ENCODE data around the gene DECR2. TPM values are rescaled to one million over a fixed set of nuclear protein-coding genes. Genes with fewer than 3 reads are reported as not detected.

Gene DECR2
- total and polyA plus RNA-seq, 9 of the 15 experiments (the other 6 are each of a cell fraction or from before 2014, with no cell fraction given), result 1.0 to 31.9 (median 10.3) TPM

- TF ChIP-seq MITF (IDR thresholded peaks at IDR 0.05) (no peak), ZHX1 (conservative IDR thresholded peaks at IDR 0.05; ENCODE audit: low read length) (no peak), ZNF699 (CRISPR knock-in tag; IDR thresholded peaks at IDR 0.05; ENCODE audit: insufficient replicate concordance) (no peak), MCM3 (IDR thresholded peaks at IDR 0.05) (no peak), ZNF316 (IDR thresholded peaks at IDR 0.05) (no peak), CHCHD3 (CRISPR knock-in tag; IDR thresholded peaks at IDR 0.05) (no peak), PCBP2 (IDR thresholded peaks at IDR 0.05; ENCODE audit: low read depth, low read length, poor library complexity, severe bottlenecking) (no peak), NR0B1 (IDR thresholded peaks at IDR 0.05; ENCODE audit: partially characterized antibody) (no peak), NR2F6 (CRISPR knock-in tag; IDR thresholded peaks at IDR 0.05) (no peak), ATF2 (CRISPR knock-in tag; IDR thresholded peaks at IDR 0.05) (no peak), BDP1 (IDR thresholded peaks at IDR 0.05; ENCODE audit: insufficient read depth, insufficient read length) (no peak), MCM7 (IDR thresholded peaks at IDR 0.05) (no peak), SRSF3 (IDR thresholded peaks at IDR 0.05; ENCODE audit: insufficient read depth, low read length) (no peak), ZNF408 (CRISPR knock-in tag; IDR thresholded peaks at IDR 0.05; ENCODE audit: low read depth) (no peak), PATZ1 (CRISPR knock-in tag; IDR thresholded peaks at IDR 0.05; ENCODE audit: borderline replicate concordance) (no peak), TRIM28 (IDR thresholded peaks at IDR 0.05) (no peak), ZNF277 (CRISPR knock-in tag; IDR thresholded peaks at IDR 0.05; ENCODE audit: borderline replicate concordance) (no peak)
These were observed 19.6 kb upstream of the DECR2 start, which contains the start of gene PGAP6 (continued) for GRCh38 chr16:381789-382717.

Data from K562 (cell line).